ENCODE results near the gene CDKAL1.

CDKAL1 gene

DNA sequence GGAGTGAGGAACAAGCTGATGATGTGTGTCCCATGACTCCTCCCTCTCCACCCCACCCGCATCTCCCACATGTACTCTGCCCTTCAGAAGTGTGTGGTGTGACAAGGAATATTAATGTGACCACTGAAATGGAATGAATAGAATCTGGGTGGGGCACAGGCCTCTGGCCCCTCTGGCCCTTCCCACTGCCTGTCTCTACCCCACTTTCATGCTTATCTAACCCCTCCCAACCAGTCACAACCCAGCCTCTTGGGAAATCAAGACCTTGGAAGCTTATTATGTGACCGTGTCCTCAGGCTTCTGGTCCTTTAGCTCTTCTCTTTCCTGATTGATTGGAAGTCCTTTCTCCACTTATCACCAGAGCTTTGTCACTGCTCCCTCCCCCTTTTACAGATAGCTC, 747.1 kb downstream of the CDKAL1 start:
- DNase-seq, result no peak

All from activated CD4-positive, alpha-beta T cell treated with anti-CD3 and anti-CD28 coated beads, Interleukin-2, amount 50 U/mL, for 4 hours (primary cell).